GM12878 (cell line): ENCODE measurements around the gene OSTC.

ENCODE experiments used
- CREB1 ChIP-seq: IDR thresholded peaks from 2 replicates; pipeline ENCODE4 v1.6.1; 2012; ENCODE audit warnings: low read depth, mild to moderate bottlenecking, inconsistent platforms
- EP300 ChIP-seq, 2 experiments: fragments of 150-350 bp in 1 of 2; IDR thresholded peaks; 2 replicates each; pipeline ENCODE4 v1.6.1; 2011 to 2012; ENCODE audit warnings: low read depth in 2 of 2, low read length in 2 of 2, borderline replicate concordance in 1 of 2, improper control_type of control experiment in 1 of 2, inconsistent platforms in 1 of 2; ENCODE audit not compliant: control insufficient read depth in 1 of 2
- HCFC1 ChIP-seq: fragments of 150-350 bp; IDR thresholded peaks from 2 replicates; pipeline ENCODE4 v1.6.1; 2014; ENCODE audit warnings: low read length
- HDAC6 ChIP-seq: fragments of 200-600 bp; sonication (generic); IDR thresholded peaks from one replicate; pipeline ENCODE4 v1.8.0; 2017; ENCODE audit warnings: antibody characterized with exemption; ENCODE audit not compliant: unreplicated experiment
- POLR2AphosphoS5 ChIP-seq: IDR thresholded peaks from 2 replicates; pipeline ENCODE4 v1.6.1; 2011; ENCODE audit warnings: mild to moderate bottlenecking, low read length, inconsistent platforms
- TAF1 ChIP-seq: IDR thresholded peaks from 2 replicates; pipeline ENCODE4 v1.6.1; 2011; ENCODE audit warnings: mild to moderate bottlenecking, low read depth, low read length, borderline replicate concordance
- YBX1 ChIP-seq: fragments of 450-650 bp; IDR thresholded peaks from 2 replicates; pipeline ENCODE4 v1.6.1; 2016; ENCODE audit warnings: antibody characterized with exemption
- TF ChIP-seq, protein P1 (sequence below), 3 experiments: IDR thresholded peaks in 2 of 3; conservative IDR thresholded peaks in 1 of 3; 2 replicates each; pipeline ENCODE4 v1.5.1; 2011; ENCODE audit warnings: low read depth in 3 of 3, low read length in 3 of 3, mild to moderate bottlenecking in 3 of 3, control low read depth in 2 of 3, moderate library complexity in 2 of 3, inconsistent platforms in 1 of 3, mixed read lengths in 1 of 3; ENCODE audit not compliant: control insufficient read depth in 2 of 3, insufficient read depth in 1 of 3; ENCODE audit errors: extremely low read depth in 1 of 3

DNA sequence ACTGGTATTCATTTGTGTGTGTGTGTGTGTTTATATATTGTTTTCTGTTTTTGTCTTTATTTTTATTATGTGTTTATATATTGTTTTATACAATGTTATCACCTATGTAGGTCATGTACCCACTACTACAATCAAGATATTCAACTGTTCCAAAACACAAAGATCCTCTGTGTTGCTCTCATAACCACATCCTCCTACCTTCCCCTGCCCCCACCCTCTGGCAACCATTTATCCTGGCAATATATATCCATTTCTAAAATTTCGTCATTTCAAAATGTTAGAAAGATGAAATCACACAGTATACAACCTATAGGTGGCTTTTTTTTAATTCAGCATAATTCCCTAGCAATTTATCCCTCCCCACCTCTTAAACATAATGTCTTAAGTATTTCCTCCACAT is 48.9 kb upstream of the OSTC start:
- no peak for TF ChIP-seq CREB1
- TF ChIP-seq HCFC1: no peak
- no peak for TF ChIP-seq YBX1
- TF ChIP-seq, protein P1, sequence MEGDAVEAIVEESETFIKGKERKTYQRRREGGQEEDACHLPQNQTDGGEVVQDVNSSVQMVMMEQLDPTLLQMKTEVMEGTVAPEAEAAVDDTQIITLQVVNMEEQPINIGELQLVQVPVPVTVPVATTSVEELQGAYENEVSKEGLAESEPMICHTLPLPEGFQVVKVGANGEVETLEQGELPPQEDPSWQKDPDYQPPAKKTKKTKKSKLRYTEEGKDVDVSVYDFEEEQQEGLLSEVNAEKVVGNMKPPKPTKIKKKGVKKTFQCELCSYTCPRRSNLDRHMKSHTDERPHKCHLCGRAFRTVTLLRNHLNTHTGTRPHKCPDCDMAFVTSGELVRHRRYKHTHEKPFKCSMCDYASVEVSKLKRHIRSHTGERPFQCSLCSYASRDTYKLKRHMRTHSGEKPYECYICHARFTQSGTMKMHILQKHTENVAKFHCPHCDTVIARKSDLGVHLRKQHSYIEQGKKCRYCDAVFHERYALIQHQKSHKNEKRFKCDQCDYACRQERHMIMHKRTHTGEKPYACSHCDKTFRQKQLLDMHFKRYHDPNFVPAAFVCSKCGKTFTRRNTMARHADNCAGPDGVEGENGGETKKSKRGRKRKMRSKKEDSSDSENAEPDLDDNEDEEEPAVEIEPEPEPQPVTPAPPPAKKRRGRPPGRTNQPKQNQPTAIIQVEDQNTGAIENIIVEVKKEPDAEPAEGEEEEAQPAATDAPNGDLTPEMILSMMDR (IDR thresholded peaks at IDR 0.05 in 2 of 3, conservative IDR thresholded peaks at IDR 0.05 in 1 of 3; ENCODE audit: control insufficient read depth in 2 of 3, extremely low read depth in 1 of 3, insufficient read depth in 1 of 3, low read depth in 3 of 3, low read length in 3 of 3): no peak
- TF ChIP-seq EP300 (IDR thresholded peaks at IDR 0.05; ENCODE audit: borderline replicate concordance in 1 of 2, control insufficient read depth in 1 of 2, low read depth in 2 of 2, low read length in 2 of 2): no peak
- TF ChIP-seq POLR2AphosphoS5: no peak
- no peak for TF ChIP-seq HDAC6
- TF ChIP-seq TAF1: no peak
